Astrocyte (in vitro differentiated cells and primary cell): ENCODE measurements around the gene ANKRD63. TPM values are rescaled to one million over a fixed set of nuclear protein-coding genes. Genes with fewer than 3 reads are reported as not detected.

ENCODE experiments used
- DNase-seq: peaks from one replicate; pipeline ENCODE4 v3.0.0-alpha.2; 2010; ENCODE audit warnings: low read depth
- FAIRE-seq: peaks from 2 replicates; lab custom pipeline; 2011; peaks lifted over from hg19 to GRCh38; lab: Jason Lieb, UNC
- H2AFZ ChIP-seq: 2 replicates; pipeline ENCODE4 v1.6.0; 2012; ENCODE audit warnings: low read depth, low read length, inconsistent platforms
- H3K27ac ChIP-seq: 2 replicates; pipeline ENCODE4 v1.5.1; 2011; ENCODE audit warnings: low read depth, low read length, inconsistent platforms
- H3K27me3 ChIP-seq: 2 replicates; pipeline ENCODE4 v1.6.0; 2011; ENCODE audit warnings: low read length, inconsistent platforms; ENCODE audit not compliant: insufficient read depth
- H3K36me3 ChIP-seq: 2 replicates; pipeline ENCODE4 v1.5.1; 2011; ENCODE audit warnings: low read length, inconsistent platforms; ENCODE audit not compliant: insufficient read depth
- H3K4me1 ChIP-seq: 2 replicates; pipeline ENCODE4 v1.5.1; 2011; ENCODE audit warnings: low read length, inconsistent platforms; ENCODE audit not compliant: insufficient read depth
- H3K4me2 ChIP-seq: 2 replicates; pipeline ENCODE4 v1.6.0; 2012; ENCODE audit warnings: low read length, inconsistent platforms
- H3K4me3 ChIP-seq: 2 replicates; pipeline ENCODE4 v1.5.1; 2011; ENCODE audit warnings: low read depth, mild to moderate bottlenecking, low read length, inconsistent platforms; ENCODE audit not compliant: insufficient read depth
- H3K79me2 ChIP-seq: 2 replicates; pipeline ENCODE4 v1.6.0; 2012; ENCODE audit warnings: mild to moderate bottlenecking, low read length, inconsistent platforms; ENCODE audit not compliant: insufficient read depth
- H3K9ac ChIP-seq: 2 replicates; pipeline ENCODE4 v1.6.0; 2012; ENCODE audit warnings: mild to moderate bottlenecking, low read length, inconsistent platforms
- H3K9me3 ChIP-seq: 2 replicates; pipeline ENCODE4 v1.5.1; 2012; ENCODE audit warnings: low read depth, mild to moderate bottlenecking, low read length, inconsistent platforms; ENCODE audit not compliant: insufficient read depth
- H4K20me1 ChIP-seq: 2 replicates; pipeline ENCODE4 v1.6.0; 2012; ENCODE audit warnings: low read length, inconsistent platforms; ENCODE audit not compliant: insufficient read depth
- H3K27ac Mint-ChIP-seq: one replicate; pipeline ENCODE4 v1.8.0; 2021; ENCODE audit warnings: mild to moderate bottlenecking, mixed read lengths; ENCODE audit not compliant: unreplicated experiment
- H3K27me3 Mint-ChIP-seq: one replicate; pipeline ENCODE4 v1.8.0; 2021; ENCODE audit warnings: low read depth, mixed read lengths; ENCODE audit not compliant: unreplicated experiment
- H3K36me3 Mint-ChIP-seq: one replicate; pipeline ENCODE4 v1.8.0; 2021; ENCODE audit warnings: low read depth, mixed read lengths; ENCODE audit not compliant: unreplicated experiment
- H3K4me1 Mint-ChIP-seq: one replicate; pipeline ENCODE4 v1.8.0; 2021; ENCODE audit warnings: low read depth, mixed read lengths; ENCODE audit not compliant: unreplicated experiment
- H3K4me3 Mint-ChIP-seq: one replicate; pipeline ENCODE4 v1.8.0; 2021; ENCODE audit warnings: mild to moderate bottlenecking, moderate library complexity, mixed read lengths; ENCODE audit not compliant: unreplicated experiment
- H3K9me3 Mint-ChIP-seq: one replicate; pipeline ENCODE4 v1.8.0; 2021; ENCODE audit warnings: mild to moderate bottlenecking, mixed read lengths; ENCODE audit not compliant: unreplicated experiment
- EZH2 ChIP-seq: IDR thresholded peaks from 2 replicates; pipeline ENCODE4 v1.6.1; 2012; ENCODE audit warnings: mild to moderate bottlenecking, low read length, inconsistent platforms; ENCODE audit not compliant: insufficient read depth
- total RNA-seq: library from RNA; stranded (reverse); gene quantifications from 2 replicates; pipeline ENCODE4 v1.2.1, GENCODE V29; 2021
- TF ChIP-seq, protein P1 (sequence below): IDR thresholded peaks from 2 replicates; pipeline ENCODE4 v1.5.1; 2011; ENCODE audit warnings: low read depth, mild to moderate bottlenecking, inconsistent platforms, low read length, moderate library complexity; ENCODE audit not compliant: insufficient read depth

Gene ANKRD63
- total RNA-seq, 1 donor from 2014 or later, result not detected

DNA sequence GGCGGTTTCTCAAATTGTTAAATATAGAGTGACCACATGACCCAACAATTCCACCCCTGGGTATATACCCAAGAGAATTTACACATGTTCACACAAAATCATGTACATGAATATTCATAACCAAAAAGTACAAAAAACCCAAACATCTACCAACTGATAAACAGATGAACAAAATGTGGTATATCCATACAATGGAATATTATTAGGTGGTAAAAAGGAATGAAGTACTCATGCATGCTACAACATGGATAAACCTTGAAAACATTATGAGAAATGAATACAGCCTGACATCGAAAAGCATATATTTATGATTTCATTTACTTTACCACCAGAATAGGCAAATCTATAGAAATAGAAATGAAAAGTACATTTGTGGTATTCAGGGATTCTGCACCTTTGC is 17.5 kb upstream of the ANKRD63 start:
- no peak for FAIRE-seq

DNA sequence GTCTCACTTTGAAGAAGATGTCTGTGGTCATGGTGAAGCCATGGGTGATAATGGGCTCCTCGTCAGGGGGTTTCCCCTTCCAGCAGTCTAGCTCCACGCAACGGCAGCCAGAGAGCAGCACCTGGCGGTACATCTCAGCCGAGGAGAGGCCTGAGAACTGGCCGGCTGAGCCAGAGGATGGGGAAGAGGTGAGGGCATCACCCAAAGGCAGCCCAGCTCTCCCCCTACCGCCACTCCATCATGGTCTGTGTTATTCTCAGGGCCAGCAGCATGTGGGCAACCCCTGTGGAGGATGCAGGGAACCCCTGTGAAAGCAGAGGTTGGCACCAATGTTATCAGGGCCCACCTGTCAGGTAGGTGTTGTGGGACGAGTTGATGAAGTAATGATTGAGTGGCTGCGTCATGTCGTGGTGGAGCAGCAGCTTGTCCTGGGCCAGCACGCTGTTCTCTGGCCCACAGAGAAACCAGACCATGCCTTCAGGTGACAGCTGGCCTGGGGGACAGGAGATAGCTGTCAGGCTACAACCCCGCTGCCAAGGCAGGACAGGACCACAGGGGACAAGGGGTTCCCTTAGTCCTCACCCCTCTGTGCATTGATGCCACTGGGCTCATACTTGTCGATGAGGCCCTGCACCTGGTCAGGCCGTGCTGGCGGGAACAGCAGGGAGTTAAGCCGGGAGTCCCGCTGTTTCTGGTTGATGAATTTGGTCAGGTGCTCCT is 15.5 kb upstream of the ANKRD63 start:
- peaks cover 3% of the 10 kb centered on the region for H3K36me3 Mint-ChIP-seq
- peaks cover 54% of the 10 kb centered on the region for H3K27me3 Mint-ChIP-seq
- no peaks in the 10 kb centered on the region for H3K79me2 ChIP-seq
- no peaks in the 10 kb centered on the region for H3K4me1 Mint-ChIP-seq
- H2AFZ ChIP-seq, result no peak overlapping the region
- TF ChIP-seq, protein P1, sequence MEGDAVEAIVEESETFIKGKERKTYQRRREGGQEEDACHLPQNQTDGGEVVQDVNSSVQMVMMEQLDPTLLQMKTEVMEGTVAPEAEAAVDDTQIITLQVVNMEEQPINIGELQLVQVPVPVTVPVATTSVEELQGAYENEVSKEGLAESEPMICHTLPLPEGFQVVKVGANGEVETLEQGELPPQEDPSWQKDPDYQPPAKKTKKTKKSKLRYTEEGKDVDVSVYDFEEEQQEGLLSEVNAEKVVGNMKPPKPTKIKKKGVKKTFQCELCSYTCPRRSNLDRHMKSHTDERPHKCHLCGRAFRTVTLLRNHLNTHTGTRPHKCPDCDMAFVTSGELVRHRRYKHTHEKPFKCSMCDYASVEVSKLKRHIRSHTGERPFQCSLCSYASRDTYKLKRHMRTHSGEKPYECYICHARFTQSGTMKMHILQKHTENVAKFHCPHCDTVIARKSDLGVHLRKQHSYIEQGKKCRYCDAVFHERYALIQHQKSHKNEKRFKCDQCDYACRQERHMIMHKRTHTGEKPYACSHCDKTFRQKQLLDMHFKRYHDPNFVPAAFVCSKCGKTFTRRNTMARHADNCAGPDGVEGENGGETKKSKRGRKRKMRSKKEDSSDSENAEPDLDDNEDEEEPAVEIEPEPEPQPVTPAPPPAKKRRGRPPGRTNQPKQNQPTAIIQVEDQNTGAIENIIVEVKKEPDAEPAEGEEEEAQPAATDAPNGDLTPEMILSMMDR, result no peak
- TF ChIP-seq EZH2, result no peak
- H3K27ac ChIP-seq, result no peak overlapping the region
- H3K36me3 ChIP-seq, result no peaks in the 10 kb centered on the region
- H3K9ac ChIP-seq, result no peak overlapping the region
- DNase-seq (no peak), FAIRE-seq (no peak)
- no peak overlapping the region for H3K4me3 ChIP-seq
- no peak overlapping the region for H3K4me2 ChIP-seq
- no peak overlapping the region for H3K27ac Mint-ChIP-seq
- peaks cover 4% of the 10 kb centered on the region for H3K9me3 ChIP-seq
- no peaks in the 10 kb centered on the region for H3K4me1 ChIP-seq
- H3K9me3 Mint-ChIP-seq, result peaks cover 6% of the 10 kb centered on the region
- no peaks in the 10 kb centered on the region for H4K20me1 ChIP-seq
- H3K4me3 Mint-ChIP-seq, result no peak overlapping the region
- peaks cover 5% of the 10 kb centered on the region for H3K27me3 ChIP-seq

More for the DNA sequence above, 17.5 kb upstream of the ANKRD63 start:
- no peak overlapping the region for H3K27ac ChIP-seq
- no peak overlapping the region for H3K4me2 ChIP-seq
- no peak for DNase-seq
- TF ChIP-seq, protein P1, result no peak
- TF ChIP-seq EZH2, result no peak
- Mint-ChIP-seq H3K27ac (no peak overlapping the region), H3K36me3 (peaks cover 4% of the 10 kb centered on the region), H3K9me3 (peaks cover 9% of the 10 kb centered on the region), H3K4me3 (no peak overlapping the region), H3K27me3 (peaks cover 51% of the 10 kb centered on the region), H3K4me1 (no peaks in the 10 kb centered on the region)
- H3K9ac ChIP-seq, result no peak overlapping the region
- H3K36me3 ChIP-seq, result no peaks in the 10 kb centered on the region
- H3K4me3 ChIP-seq, result no peak overlapping the region
- no peaks in the 10 kb centered on the region for H3K79me2 ChIP-seq
- H3K27me3 ChIP-seq, result peaks cover 15% of the 10 kb centered on the region
- H4K20me1 ChIP-seq, result no peaks in the 10 kb centered on the region
- H2AFZ ChIP-seq, result no peak overlapping the region
- H3K9me3 ChIP-seq, result peaks cover 4% of the 10 kb centered on the region
- H3K4me1 ChIP-seq, result no peaks in the 10 kb centered on the region

DNA sequence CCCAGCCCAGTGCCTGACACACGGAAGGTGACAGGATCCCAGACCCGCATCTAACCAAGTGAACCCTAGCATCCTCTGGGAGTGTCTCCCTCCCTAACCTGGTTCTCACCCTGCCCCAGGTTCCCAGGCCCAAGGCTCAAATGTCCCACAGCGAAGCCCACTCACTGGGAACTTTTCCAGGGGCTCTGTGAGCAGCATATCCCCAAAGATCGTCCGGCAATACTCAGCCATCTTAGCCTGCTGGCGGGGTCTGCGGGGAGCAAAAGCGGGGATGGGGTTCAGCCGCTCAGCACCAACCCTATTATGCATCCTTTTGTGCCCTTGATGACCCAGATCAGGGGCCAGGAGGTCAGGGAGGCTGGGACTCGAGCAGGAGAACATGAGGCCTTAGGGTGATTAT is 14.5 kb upstream of the ANKRD63 start:
- H3K9ac ChIP-seq, result no peak overlapping the region
- peaks cover 61% of the 10 kb centered on the region for H3K27me3 Mint-ChIP-seq
- no peak overlapping the region for H3K27ac Mint-ChIP-seq
- no peak for DNase-seq
- no peak overlapping the region for H3K27ac ChIP-seq
- no peaks in the 10 kb centered on the region for H3K36me3 ChIP-seq
- H3K4me1 Mint-ChIP-seq, result no peaks in the 10 kb centered on the region
- peaks cover 6% of the 10 kb centered on the region for H3K27me3 ChIP-seq
- peaks cover 3% of the 10 kb centered on the region for H3K36me3 Mint-ChIP-seq
- TF ChIP-seq, protein P1, result no peak
- no peak for TF ChIP-seq EZH2
- no peak overlapping the region for H3K4me3 Mint-ChIP-seq
- no peak overlapping the region for H3K4me2 ChIP-seq
- FAIRE-seq, result no peak
- H3K4me3 ChIP-seq, result no peak overlapping the region
- no peaks in the 10 kb centered on the region for H3K4me1 ChIP-seq
- no peak overlapping the region for H2AFZ ChIP-seq
- H4K20me1 ChIP-seq, result no peaks in the 10 kb centered on the region
- H3K9me3 ChIP-seq, result peaks cover 4% of the 10 kb centered on the region
- H3K9me3 Mint-ChIP-seq, result peaks cover 6% of the 10 kb centered on the region
- no peaks in the 10 kb centered on the region for H3K79me2 ChIP-seq
